HepG2 (cell line): ENCODE results near the gene UBL5. TPM values are rescaled to one million over a fixed set of nuclear protein-coding genes. Genes with fewer than 3 reads are reported as not detected.

Source experiments
- ATAC-seq: fragments of 200-7000 bp; cut with Tn5 transposase; 3 replicates; pipeline ENCODE4 v1.9.1; 2020; ENCODE audit warnings: mild to moderate bottlenecking, moderate library complexity
- BruUV-seq: library from RNA; stranded (reverse); fragments of 400-500 nt; replicated peaks from 2 replicates; lab custom pipeline; 2021; lab: Mats Ljungman, UMichigan
- CTCF ChIA-PET: fragments of 300-600 bp; formaldehyde crosslinking; extraction: SDS; loops from one replicate; lab custom pipeline; 2021; ENCODE audit warnings: low total read pairs, inconsistent platforms, low intra/inter-chr PET ratio; lab: Yijun Ruan, JAX
- POLR2A ChIA-PET: fragments of 350-600 bp; sonication (Branson Sonifier 250); formaldehyde crosslinking; loops from one replicate; lab custom pipeline; 2020; ENCODE audit warnings: antibody characterized with exemption, inconsistent platforms; lab: Yijun Ruan, JAX
- DNase-seq: peaks from one replicate; pipeline ENCODE4 v3.0.0-alpha.2; 2015; ENCODE audit warnings: low spot score
- FAIRE-seq: peaks from 3 replicates; lab custom pipeline; 2011; peaks lifted over from hg19 to GRCh38; lab: Jason Lieb, UNC
- H2AFZ ChIP-seq: one replicate; pipeline ENCODE4 v1.6.1; 2011; ENCODE audit warnings: low read length, inconsistent platforms
- H3K27ac ChIP-seq: fragments of 300-600 bp; 3 replicates; pipeline ENCODE4 v1.8.0; 2011; ENCODE audit warnings: mixed run types, mild to moderate bottlenecking, mixed read lengths, low read length, inconsistent platforms; ENCODE audit not compliant: insufficient read depth; ENCODE audit errors: extremely low read length
- H3K27me3 ChIP-seq, 2 experiments: fragments of 200-600 bp in 1 of 2; 2 replicates in 1 of 2; 3 replicates in 1 of 2; pipeline versions ENCODE4 v1.6.0 to v1.8.0; 2011; ENCODE audit warnings: low read length in 2 of 2, mild to moderate bottlenecking in 2 of 2, moderate library complexity in 2 of 2, inconsistent platforms in 1 of 2; ENCODE audit not compliant: insufficient read depth in 2 of 2, control insufficient read depth in 1 of 2
- H3K36me3 ChIP-seq, 2 experiments: fragments of 200-600 bp in 1 of 2; replicated peaks in 1 of 2; 2 replicates in 1 of 2; 3 replicates in 1 of 2; pipeline versions ENCODE4 v1.5.1 to v1.8.0; 2011; ENCODE audit warnings: low read length in 2 of 2, inconsistent platforms in 1 of 2; ENCODE audit not compliant: insufficient read depth in 2 of 2, control insufficient read depth in 1 of 2
- H3K4me1 ChIP-seq: 2 replicates; pipeline ENCODE4 v1.5.1; 2012; ENCODE audit warnings: low read length, inconsistent platforms; ENCODE audit not compliant: insufficient read depth
- H3K4me2 ChIP-seq: 2 replicates; pipeline ENCODE4 v1.6.0; 2011; ENCODE audit warnings: low read depth, low read length, inconsistent platforms
- H3K4me3 ChIP-seq, 3 experiments: fragments of 200-600 bp in 1 of 3; sonication (generic), shearing (Covaris generic) in 1 of 3; replicated peaks in 1 of 3; 2 replicates each; pipeline ENCODE4 v1.5.1; 2011 to 2016; ENCODE audit warnings: low read length in 3 of 3, inconsistent platforms in 2 of 3, low read depth in 2 of 3, mild to moderate bottlenecking in 2 of 3, control low read depth in 1 of 3, mixed read lengths in 1 of 3; ENCODE audit not compliant: insufficient read depth in 1 of 3
- H3K79me2 ChIP-seq: one replicate; pipeline ENCODE4 v1.6.1; 2011; ENCODE audit warnings: low read length, inconsistent platforms; ENCODE audit not compliant: insufficient read depth
- H3K9ac ChIP-seq: 2 replicates; pipeline ENCODE4 v1.6.0; 2011; ENCODE audit warnings: mild to moderate bottlenecking, low read depth, low read length, inconsistent platforms; ENCODE audit not compliant: insufficient read depth
- H3K9me3 ChIP-seq: 2 replicates; pipeline ENCODE4 v1.5.1; 2012; ENCODE audit warnings: mild to moderate bottlenecking, low read length
- H4K20me1 ChIP-seq: 2 replicates; pipeline ENCODE4 v1.6.0; 2011; ENCODE audit warnings: inconsistent platforms, mild to moderate bottlenecking, low read length, moderate library complexity; ENCODE audit not compliant: insufficient read depth
- GLMP ChIP-seq: sonication (generic); formaldehyde crosslinking; IDR thresholded peaks from 2 replicates; pipeline ENCODE4 v1.9.0; 2021; ENCODE audit warnings: missing genetic modification reagents, mild to moderate bottlenecking, borderline replicate concordance
- LCORL ChIP-seq, 2 experiments: fragments of 450-650 bp in 1 of 2; sonication (generic) in 1 of 2; formaldehyde crosslinking in 1 of 2; IDR thresholded peaks; 2 replicates each; pipeline versions ENCODE4 v1.5.0 to v1.6.1; 2017 to 2020; ENCODE audit warnings: antibody characterized with exemption in 1 of 2, missing genetic modification reagents in 1 of 2
- REL ChIP-seq: sonication (generic); formaldehyde crosslinking; conservative IDR thresholded peaks from 2 replicates; pipeline ENCODE4 v1.8.0; 2022; ENCODE audit warnings: mild to moderate bottlenecking, missing genetic modification reagents, moderate library complexity
- SALL2 ChIP-seq: sonication (generic); formaldehyde crosslinking; IDR thresholded peaks from 2 replicates; pipeline ENCODE4 v1.8.1; 2023; ENCODE audit warnings: mild to moderate bottlenecking, missing genetic modification reagents, inconsistent platforms
- SIX4 ChIP-seq: sonication (generic); formaldehyde crosslinking; IDR thresholded peaks from 2 replicates; pipeline ENCODE4 v1.4.0; 2020; ENCODE audit warnings: missing genetic modification reagents
- TBX2 ChIP-seq: sonication (generic); formaldehyde crosslinking; IDR thresholded peaks from 2 replicates; pipeline ENCODE4 v1.5.0; 2020; ENCODE audit warnings: missing genetic modification reagents, mild to moderate bottlenecking, borderline replicate concordance
- ZNF775 ChIP-seq: sonication (generic); formaldehyde crosslinking; IDR thresholded peaks from 2 replicates; pipeline ENCODE4 v1.4.0; 2020; ENCODE audit warnings: missing genetic modification reagents, mild to moderate bottlenecking, moderate library complexity, borderline replicate concordance
- WGBS: methylation state at CpG from one replicate; pipeline ENCODE4 v1.1.6; 2017; ENCODE audit warnings: low lambda C conversion rate; 5-methylcytosine and 5-hydroxymethylcytosine counted together
- in situ Hi-C: cut with HindIII; loops from 2 replicates; pipeline ENCODE4 v1.10.0; 2017; ENCODE audit warnings: low pct_unique_long_range_greater_than_20kb; ENCODE audit not compliant: extremely low pct_ligation_motif_present
- intact Hi-C: fragments of 100-400 bp; cut with micrococcal nuclease; formaldehyde crosslinking; loops from one replicate; pipeline ENCODE4 v1.10.0; 2022; ENCODE audit not compliant: unreplicated experiment
- polyA plus RNA-seq, 8 experiments: library from polyadenylated mRNA; depleted of rRNA in 3 of 8; stranded (reverse) in 7 of 8; unstranded in 1 of 8; fragments of >200 nt; fragmentation: Illumina TruSeq in 4 of 8; extraction: Trizol in 4 of 8; gene quantifications; 2 replicates each; pipeline versions ENCODE4 v1.2.1 to v1.2.3, GENCODE V29; 2011 to 2016; ENCODE audit warnings: low read depth in 4 of 8, missing spikeins in 1 of 8, mixed read lengths in 1 of 8; ENCODE audit not compliant: insufficient read depth in 1 of 8
- total RNA-seq, 5 experiments: library from RNA; depleted of rRNA; stranded (reverse); fragments of >200 nt; fragmentation: Illumina TruSeq; extraction: Trizol; gene quantifications; 2 replicates each; pipeline ENCODE4 v1.2.3, GENCODE V29; 2016; ENCODE audit warnings: low read depth in 1 of 5

Gene UBL5
- total and polyA plus RNA-seq, 2 of the 13 experiments (the other 11 are each of a cell fraction or from before 2014, with no cell fraction given) = 373 to 487 TPM

GRCh38 chr19:9863759-9864158 lies 36.0 kb downstream of the UBL5 start:
- Histone ChIP-seq H3K36me3 (no peaks in the 10 kb centered on the region), H3K27ac (no peak overlapping the region), H3K9ac (no peak overlapping the region), H3K79me2 (no peaks in the 10 kb centered on the region), H3K9me3 (no peaks in the 10 kb centered on the region), H3K4me2 (no peak overlapping the region), H3K4me3 (no peak overlapping the region), H2AFZ (no peak overlapping the region), H3K4me1 (no peaks in the 10 kb centered on the region)
- DNase-seq (no peak), FAIRE-seq (no peak), ATAC-seq (no peak)
- BruUV-seq = no TSS peak
- ChIA-PET CTCF (no interaction called here), POLR2A (no interaction called here)
- intact Hi-C loops = no loop called here
- TF ChIP-seq SIX4 (CRISPR knock-in tag) (no peak), LCORL (IDR thresholded peaks at IDR 0.05) (no peak), LCORL (CRISPR knock-in tag; IDR thresholded peaks at IDR 0.05) (no peak), SALL2 (CRISPR knock-in tag) (no peak), GLMP (no peak), ZNF775 (CRISPR knock-in tag) (no peak)
- TF ChIP-seq, all 625 proteins: peak for 0
- WGBS = 35% methylated on average over 5 of the region's 5 CpGs
- H3K27me3 ChIP-seq = peaks cover 4 to 26% of the 10 kb centered on the region in 2 experiments; a peak in 4 of 5 replicates
- H4K20me1 ChIP-seq = no peaks in the 10 kb centered on the region
- in situ Hi-C loops = no loop called here

GRCh38 chr19:9865732-9866501 lies 38.2 kb downstream of the UBL5 start:
- intact Hi-C loops = no loop called here
- H3K27me3 ChIP-seq = peaks cover 3 to 23% of the 10 kb centered on the region in 2 experiments; a peak in 4 of 5 replicates
- TF ChIP-seq REL (CRISPR knock-in tag) (no peak), TBX2 (CRISPR knock-in tag) (no peak)
- no peaks in the 10 kb centered on the region for H4K20me1 ChIP-seq
- ATAC-seq (no peak), DNase-seq (no peak), FAIRE-seq (no peak)
- H3K27ac ChIP-seq = no peak overlapping the region
- no TSS peak for BruUV-seq
- in situ Hi-C loops = no loop called here
- 59% methylated on average over 16 of the region's 16 CpGs for WGBS
- no peak overlapping the region for H3K9ac ChIP-seq
- ChIA-PET POLR2A (no interaction called here), CTCF (no interaction called here)
- H3K36me3 ChIP-seq = no peaks in the 10 kb centered on the region
- no peaks in the 10 kb centered on the region for H3K9me3 ChIP-seq
- no peak overlapping the region for H3K4me2 ChIP-seq
- no peak overlapping the region for H2AFZ ChIP-seq
- no peak overlapping the region for H3K4me3 ChIP-seq
- no peaks in the 10 kb centered on the region for H3K79me2 ChIP-seq
- H3K4me1 ChIP-seq = no peaks in the 10 kb centered on the region
